SK-N-SH treated with all-trans-retinoic acid at 6 μM for 48 hours (cell line): ENCODE data around the gene EIF5B.

Experiments used
- BACH2 ChIP-seq: fragments of 250-450 bp; sonication (Bioruptor Pico); IDR thresholded peaks from 2 replicates; pipeline ENCODE4 v1.9.0; 2021; ENCODE audit warnings: mild to moderate bottlenecking, borderline replicate concordance
- CREB5 ChIP-seq: fragments of 250-450 bp; sonication (Bioruptor Pico); IDR thresholded peaks from 2 replicates; pipeline ENCODE4 v1.5.1; 2020; ENCODE audit warnings: low read depth, mild to moderate bottlenecking, moderate library complexity
- OSR1 ChIP-seq: fragments of 250-450 bp; sonication (Bioruptor Pico); IDR thresholded peaks from 2 replicates; pipeline ENCODE4 v1.8.0; 2022; ENCODE audit warnings: moderate library complexity, mild to moderate bottlenecking, inconsistent platforms
- TOX ChIP-seq: fragments of 250-450 bp; sonication (Bioruptor Pico); IDR thresholded peaks from 2 replicates; pipeline ENCODE4 v1.8.0; 2021; ENCODE audit warnings: mild to moderate bottlenecking, moderate library complexity, borderline replicate concordance

GRCh38 chr2:99376254-99376864 lies 39.2 kb downstream of the EIF5B start:
- TF ChIP-seq BACH2 (CRISPR knock-in tag) (no peak), CREB5 (CRISPR knock-in tag) (no peak), OSR1 (CRISPR knock-in tag) (no peak), TOX (CRISPR knock-in tag) (no peak)
